Right atrium auricular region (tissue), 2 donors: ENCODE measurements around the gene ANTXRL. TPM values are rescaled to one million over a fixed set of nuclear protein-coding genes. Genes with fewer than 3 reads are reported as not detected.

ENCODE experiments used
- DNase-seq: peaks from one replicate; pipeline ENCODE4 v3.0.0-alpha.2; 2019; ENCODE audit warnings: low spot score
- H3K27ac ChIP-seq, 2 donors: fragments of 200-600 bp; sonication (generic); 1 replicate in 1 of 2; 2 replicates in 1 of 2; pipeline ENCODE4 v1.5.1; 2016 to 2019
- H3K27me3 ChIP-seq, 2 donors: fragments of 200-600 bp; sonication (generic); one replicate each; pipeline versions ENCODE4 v1.5.1 to v1.6.0; 2017 to 2019
- H3K36me3 ChIP-seq: fragments of 200-600 bp; sonication (generic); one replicate; pipeline ENCODE4 v1.5.1; 2016
- H3K4me1 ChIP-seq, 2 donors: fragments of 200-600 bp; sonication (generic); one replicate each; pipeline versions ENCODE4 v1.5.1 to v1.6.0; 2017 to 2019
- H3K4me3 ChIP-seq, 2 donors: fragments of 200-600 bp; sonication (generic); 1 replicate in 1 of 2; 2 replicates in 1 of 2; pipeline ENCODE4 v1.5.1; 2017 to 2019; ENCODE audit warnings: mild to moderate bottlenecking in 1 of 2, moderate library complexity in 1 of 2
- H3K9me3 ChIP-seq, 2 donors: fragments of 200-600 bp; sonication (generic); one replicate each; pipeline ENCODE4 v1.5.1; 2019
- total RNA-seq, 2 donors: library from RNA; depleted of rRNA; stranded (reverse); fragments of >200 nt; gene quantifications; one replicate each; pipeline ENCODE4 v1.1.0, GENCODE V29; 2016
- TF ChIP-seq, protein P1 (sequence below), 2 donors: fragments of 200-600 bp; sonication (generic); IDR thresholded peaks; one replicate each; pipeline ENCODE4 v1.5.1; 2019; ENCODE audit warnings: antibody characterized with exemption in 2 of 2

The ANTXRL gene
- total RNA-seq, 2 donors from 2014 or later: not detected

DNA sequence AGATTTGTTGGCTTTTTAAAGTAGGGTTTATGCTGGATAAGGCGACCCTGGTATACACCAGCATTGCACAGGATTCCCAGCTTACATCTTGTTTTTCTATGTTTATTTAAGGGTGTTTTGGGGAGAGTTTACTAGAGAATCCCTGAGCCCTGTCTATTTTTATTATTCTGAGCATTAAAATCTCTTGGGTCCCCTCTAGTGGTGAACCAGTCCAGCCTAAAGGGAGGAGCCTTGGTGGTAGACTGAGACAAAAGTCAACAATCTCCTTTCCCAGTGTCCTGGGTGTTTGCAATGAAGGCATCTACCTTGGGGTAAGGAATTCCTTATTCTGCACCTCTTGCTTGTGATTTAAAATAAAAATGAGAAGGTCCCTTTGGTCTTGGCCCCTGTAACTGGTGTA, 38.2 kb downstream of the ANTXRL start:
- no peak for DNase-seq
- H3K27ac ChIP-seq: no peak overlapping the region

DNA sequence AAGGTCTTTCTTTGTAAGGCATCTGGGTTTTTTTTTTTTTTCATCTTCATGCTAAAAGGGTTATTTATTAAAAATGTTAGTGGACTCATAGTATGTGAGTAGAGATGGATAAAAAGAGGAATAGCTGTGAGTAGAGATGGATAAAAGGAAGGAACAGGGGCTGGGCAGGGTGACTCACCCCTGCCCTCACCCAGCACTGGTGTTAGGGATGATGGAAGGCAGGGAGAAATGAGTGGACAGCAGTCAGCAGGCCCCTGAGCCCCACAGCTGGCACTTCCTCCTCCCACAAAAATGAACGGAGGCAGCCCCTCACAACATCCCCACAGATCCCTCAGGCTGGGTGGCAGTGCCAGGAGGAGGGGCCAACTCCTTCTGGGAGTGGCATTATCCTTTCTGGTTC, 39.3 kb downstream of the ANTXRL start:
- no peaks in the 10 kb centered on the region for H3K4me1 ChIP-seq
- H3K36me3 ChIP-seq: no peaks in the 10 kb centered on the region
- H3K27me3 ChIP-seq: no peaks in the 10 kb centered on the region
- no peaks in the 10 kb centered on the region for H3K9me3 ChIP-seq
- TF ChIP-seq, protein P1, sequence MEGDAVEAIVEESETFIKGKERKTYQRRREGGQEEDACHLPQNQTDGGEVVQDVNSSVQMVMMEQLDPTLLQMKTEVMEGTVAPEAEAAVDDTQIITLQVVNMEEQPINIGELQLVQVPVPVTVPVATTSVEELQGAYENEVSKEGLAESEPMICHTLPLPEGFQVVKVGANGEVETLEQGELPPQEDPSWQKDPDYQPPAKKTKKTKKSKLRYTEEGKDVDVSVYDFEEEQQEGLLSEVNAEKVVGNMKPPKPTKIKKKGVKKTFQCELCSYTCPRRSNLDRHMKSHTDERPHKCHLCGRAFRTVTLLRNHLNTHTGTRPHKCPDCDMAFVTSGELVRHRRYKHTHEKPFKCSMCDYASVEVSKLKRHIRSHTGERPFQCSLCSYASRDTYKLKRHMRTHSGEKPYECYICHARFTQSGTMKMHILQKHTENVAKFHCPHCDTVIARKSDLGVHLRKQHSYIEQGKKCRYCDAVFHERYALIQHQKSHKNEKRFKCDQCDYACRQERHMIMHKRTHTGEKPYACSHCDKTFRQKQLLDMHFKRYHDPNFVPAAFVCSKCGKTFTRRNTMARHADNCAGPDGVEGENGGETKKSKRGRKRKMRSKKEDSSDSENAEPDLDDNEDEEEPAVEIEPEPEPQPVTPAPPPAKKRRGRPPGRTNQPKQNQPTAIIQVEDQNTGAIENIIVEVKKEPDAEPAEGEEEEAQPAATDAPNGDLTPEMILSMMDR (IDR thresholded peaks at IDR 0.05): no peak
- H3K27ac ChIP-seq: no peak overlapping the region
- no peak overlapping the region for H3K4me3 ChIP-seq
- no peak for DNase-seq

More for the DNA sequence above, 38.2 kb downstream of the ANTXRL start:
- H3K9me3 ChIP-seq: no peaks in the 10 kb centered on the region
- H3K4me1 ChIP-seq: no peaks in the 10 kb centered on the region
- H3K4me3 ChIP-seq: no peak overlapping the region
- no peaks in the 10 kb centered on the region for H3K36me3 ChIP-seq
- TF ChIP-seq, protein P1 (IDR thresholded peaks at IDR 0.05): peak in 1 of 2 donors; percentile 63
- no peaks in the 10 kb centered on the region for H3K27me3 ChIP-seq

DNA sequence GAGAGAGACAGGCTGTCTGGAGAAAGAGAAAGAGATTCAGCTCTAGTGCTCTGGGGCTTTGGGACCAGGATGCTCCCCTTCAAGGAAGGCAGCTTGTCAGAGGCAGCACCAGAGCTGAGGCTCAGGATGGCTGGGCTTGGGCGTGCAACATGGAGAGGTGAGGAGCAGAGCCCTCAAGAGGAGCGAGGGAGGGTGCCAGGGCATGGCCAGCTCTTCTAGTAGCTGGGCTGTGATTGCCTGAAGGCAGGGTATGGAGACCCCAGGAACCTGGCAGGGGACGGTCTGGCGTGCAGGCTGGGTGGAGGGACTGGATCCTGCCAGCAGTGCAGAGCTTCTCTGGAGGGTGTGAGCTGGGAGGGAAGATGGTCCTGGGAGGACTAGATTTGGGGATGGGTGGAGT, 40.2 kb downstream of the ANTXRL start:
- H3K4me1 ChIP-seq: no peaks in the 10 kb centered on the region
- no peaks in the 10 kb centered on the region for H3K27me3 ChIP-seq
- H3K27ac ChIP-seq: no peak overlapping the region
- DNase-seq: no peak
- no peak overlapping the region for H3K4me3 ChIP-seq
- no peaks in the 10 kb centered on the region for H3K36me3 ChIP-seq
- no peaks in the 10 kb centered on the region for H3K9me3 ChIP-seq
- TF ChIP-seq, protein P1 (IDR thresholded peaks at IDR 0.05): no peak

DNA sequence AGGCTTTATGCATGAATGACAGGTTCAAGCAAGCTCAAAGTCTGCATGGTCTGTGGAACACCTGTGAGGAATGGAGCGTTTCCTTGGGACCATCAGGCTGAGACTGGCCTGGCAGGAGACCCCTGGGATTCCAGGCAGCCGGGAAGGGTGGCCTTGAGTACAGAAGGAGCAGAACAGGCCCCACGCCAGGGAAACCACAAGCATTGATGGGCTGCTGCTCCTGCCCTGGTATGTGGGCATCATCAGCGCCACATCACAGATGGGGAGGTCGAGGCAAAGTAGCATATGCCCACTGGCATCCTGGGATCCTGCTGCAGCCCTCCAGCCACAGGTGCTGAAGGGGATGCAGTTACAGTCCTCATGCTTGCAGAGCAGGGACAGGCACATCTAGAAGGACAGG, 40.9 kb downstream of the ANTXRL start:
- DNase-seq: no peak
- no peaks in the 10 kb centered on the region for H3K9me3 ChIP-seq
- TF ChIP-seq, protein P1 (IDR thresholded peaks at IDR 0.05): no peak

DNA sequence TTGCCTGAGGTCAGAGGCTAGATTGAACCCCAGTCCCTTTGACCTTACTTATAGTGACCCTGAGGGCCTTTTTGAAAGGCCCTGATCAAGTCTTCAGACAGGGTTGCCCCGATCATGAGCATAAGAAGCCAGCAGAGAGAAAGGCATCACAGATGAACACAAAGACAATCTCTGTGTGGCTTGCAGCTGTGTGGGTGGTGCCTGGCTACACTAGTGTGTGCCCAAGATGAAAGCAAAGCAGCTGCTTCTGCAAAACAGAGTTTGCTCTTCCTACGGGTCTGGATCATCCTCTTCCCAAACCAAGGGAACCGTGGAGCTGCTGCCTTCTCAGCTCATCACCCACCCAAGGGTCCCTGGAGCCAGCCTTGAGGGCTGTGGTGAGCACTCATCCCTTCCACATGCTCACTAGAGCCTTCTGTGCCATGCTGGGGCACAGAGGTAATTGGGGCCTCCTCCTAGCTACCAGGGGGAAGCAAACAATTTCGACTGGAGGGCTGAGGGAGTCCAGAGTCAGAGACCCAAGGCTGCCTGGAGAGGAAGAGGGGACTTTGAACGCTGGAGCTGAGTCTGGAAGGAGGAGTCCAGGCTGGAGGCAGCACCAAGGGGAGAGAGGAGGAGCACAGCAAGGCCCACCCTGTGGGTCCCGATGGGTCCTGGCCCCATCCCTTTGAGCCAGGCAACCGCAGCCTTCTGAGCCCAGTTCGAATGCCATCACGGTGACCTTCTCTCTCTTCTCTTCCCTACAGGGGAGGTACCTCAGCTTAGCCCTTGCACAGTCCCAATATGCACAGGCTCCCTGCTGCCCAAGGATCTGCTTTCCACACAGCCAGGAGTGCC, 42.3 kb downstream of the ANTXRL start:
- no peaks in the 10 kb centered on the region for H3K27me3 ChIP-seq
- TF ChIP-seq, protein P1 (IDR thresholded peaks at IDR 0.05): no peak
- no peak overlapping the region for H3K27ac ChIP-seq
- no peaks in the 10 kb centered on the region for H3K9me3 ChIP-seq
- H3K4me1 ChIP-seq: no peaks in the 10 kb centered on the region
- no peaks in the 10 kb centered on the region for H3K36me3 ChIP-seq
- DNase-seq: no peak
- H3K4me3 ChIP-seq: no peak overlapping the region

More for the DNA sequence above, 40.9 kb downstream of the ANTXRL start:
- H3K27me3 ChIP-seq: no peaks in the 10 kb centered on the region
- H3K27ac ChIP-seq: no peak overlapping the region
- no peaks in the 10 kb centered on the region for H3K36me3 ChIP-seq
- H3K4me3 ChIP-seq: no peak overlapping the region
- H3K4me1 ChIP-seq: no peaks in the 10 kb centered on the region

- no peak overlapping the region for H3K4me3 ChIP-seq
- H3K36me3 ChIP-seq: no peaks in the 10 kb centered on the region
- H3K4me1 ChIP-seq: no peaks in the 10 kb centered on the region
- H3K27me3 ChIP-seq: no peaks in the 10 kb centered on the region
- DNase-seq: no peak
- TF ChIP-seq, protein P1 (IDR thresholded peaks at IDR 0.05): no peak
- H3K9me3 ChIP-seq: no peaks in the 10 kb centered on the region
- H3K27ac ChIP-seq: no peak overlapping the region
These were observed 42.9 kb downstream of the ANTXRL start for GRCh38 chr10:46329690-46330016.
